Neural cell (in vitro differentiated cells): ENCODE results near the gene AXL. TPM values are rescaled to one million over a fixed set of nuclear protein-coding genes. Genes with fewer than 3 reads are reported as not detected.

Source experiments
- H2AFZ ChIP-seq: fragments of 200-600, 300-800 bp; sonication (generic), shearing (Covaris generic); 2 replicates; pipeline ENCODE4 v1.6.0; 2014; ENCODE audit warnings: low read depth, mild to moderate bottlenecking, antibody characterized with exemption, low read length, moderate library complexity
- H3F3A ChIP-seq: fragments of 200-600 bp; shearing (Covaris generic); 2 replicates; pipeline ENCODE4 v1.6.1; 2016; ENCODE audit warnings: mild to moderate bottlenecking, moderate library complexity, mixed read lengths, antibody characterized with exemption, low read length; ENCODE audit not compliant: insufficient read depth, poor library complexity, severe bottlenecking
- H3K27ac ChIP-seq: fragments of 200-600, 300-800 bp; sonication (generic), shearing (Covaris generic); 2 replicates; pipeline ENCODE4 v1.5.1; 2014; ENCODE audit warnings: mild to moderate bottlenecking, low read length, moderate library complexity
- H3K27me3 ChIP-seq: fragments of 300-800, 200-600 bp; sonication (generic), shearing (Covaris generic); 2 replicates; pipeline ENCODE4 v1.6.0; 2014; ENCODE audit warnings: mild to moderate bottlenecking, low read depth, low read length, moderate library complexity; ENCODE audit not compliant: insufficient read depth
- H3K36me3 ChIP-seq: fragments of 300-800, 200-600 bp; sonication (generic), shearing (Covaris generic); 2 replicates; pipeline ENCODE4 v1.5.1; 2014; ENCODE audit warnings: mild to moderate bottlenecking, antibody characterized with exemption, low read length, moderate library complexity; ENCODE audit not compliant: insufficient read depth
- H3K4me2 ChIP-seq: fragments of 300-800, 200-600 bp; sonication (generic), shearing (Covaris generic); 2 replicates; pipeline ENCODE4 v1.6.0; 2014; ENCODE audit warnings: mild to moderate bottlenecking, low read length
- H3K4me3 ChIP-seq: fragments of 300-800, 200-600 bp; sonication (generic), shearing (Covaris generic); 2 replicates; pipeline ENCODE4 v1.5.1; 2014; ENCODE audit warnings: mild to moderate bottlenecking, low read length, moderate library complexity
- H3K79me2 ChIP-seq: fragments of 200-600 bp; shearing (Covaris generic); replicated peaks from 2 replicates; pipeline ENCODE4 v1.6.0; 2014; ENCODE audit warnings: mild to moderate bottlenecking, low read length, moderate library complexity; ENCODE audit not compliant: insufficient read depth
- H3K9ac ChIP-seq: fragments of 300-800, 200-600 bp; sonication (generic), shearing (Covaris generic); 2 replicates; pipeline ENCODE4 v1.6.1; 2016; ENCODE audit warnings: mild to moderate bottlenecking, low read length, mixed read lengths
- H3K9me2 ChIP-seq: fragments of 200-600 bp; shearing (Covaris generic); 2 replicates; pipeline ENCODE4 v1.6.1; 2016; ENCODE audit warnings: mild to moderate bottlenecking, low read length, mixed read lengths; ENCODE audit not compliant: insufficient read depth
- H3K9me3 ChIP-seq: fragments of 200-600, 300-800 bp; sonication (generic), shearing (Covaris generic); 2 replicates; pipeline ENCODE4 v1.6.1; 2016; ENCODE audit warnings: mild to moderate bottlenecking, mixed run types, low read length, moderate library complexity, mixed read lengths
- H4K20me1 ChIP-seq: fragments of 200-600 bp; shearing (Covaris generic); 2 replicates; pipeline ENCODE4 v1.6.1; 2016; ENCODE audit warnings: mild to moderate bottlenecking, mixed run types; ENCODE audit not compliant: insufficient read depth
- CTCF ChIP-seq: fragments of 450-650 bp; IDR thresholded peaks from 2 replicates; pipeline ENCODE4 v1.5.1; 2014; ENCODE audit warnings: antibody characterized with exemption, mild to moderate bottlenecking, moderate library complexity; ENCODE audit not compliant: poor library complexity, severe bottlenecking
- EP300 ChIP-seq: fragments of 450-650 bp; conservative IDR thresholded peaks from 2 replicates; pipeline ENCODE4 v1.6.1; 2014; ENCODE audit warnings: antibody characterized with exemption, mild to moderate bottlenecking, moderate library complexity; ENCODE audit not compliant: poor library complexity, severe bottlenecking
- EZH2 ChIP-seq: fragments of 200-600, 300-800 bp; shearing (Covaris generic), sonication (generic); IDR thresholded peaks from 2 replicates; pipeline ENCODE4 v1.6.1; 2014; ENCODE audit warnings: antibody characterized with exemption, low read length, borderline replicate concordance, mild to moderate bottlenecking; ENCODE audit not compliant: insufficient read depth, poor library complexity, severe bottlenecking
- MXI1 ChIP-seq: fragments of 450-650 bp; conservative IDR thresholded peaks from 2 replicates; pipeline ENCODE4 v1.6.1; 2014; ENCODE audit warnings: antibody characterized with exemption, mild to moderate bottlenecking; ENCODE audit not compliant: poor library complexity, severe bottlenecking
- POLR2AphosphoS5 ChIP-seq: IDR thresholded peaks from 2 replicates; pipeline ENCODE4 v1.6.1; 2012
- RAD21 ChIP-seq: fragments of 450-650 bp; conservative IDR thresholded peaks from 2 replicates; pipeline ENCODE4 v1.6.1; 2014; ENCODE audit warnings: antibody characterized with exemption, mild to moderate bottlenecking, moderate library complexity
- SMC3 ChIP-seq: fragments of 450-650 bp; conservative IDR thresholded peaks from 2 replicates; pipeline ENCODE4 v1.6.1; 2014; ENCODE audit warnings: antibody characterized with exemption, mild to moderate bottlenecking, moderate library complexity; ENCODE audit not compliant: poor library complexity
- TAF1 ChIP-seq: IDR thresholded peaks from 2 replicates; pipeline ENCODE4 v1.6.1; 2012; ENCODE audit warnings: low read depth
- polyA plus RNA-seq: library from polyadenylated mRNA; depleted of rRNA; stranded (reverse); fragments of >200 nt; gene quantifications from 2 replicates; pipeline ENCODE4 v1.2.3, GENCODE V29; 2014
- TF ChIP-seq, protein P1 (sequence below): IDR thresholded peaks from 2 replicates; pipeline ENCODE4 v1.6.1; 2012; ENCODE audit warnings: borderline replicate concordance

The AXL gene
- polyA plus RNA-seq, 1 donor from 2014 or later, result 0.10 TPM

DNA sequence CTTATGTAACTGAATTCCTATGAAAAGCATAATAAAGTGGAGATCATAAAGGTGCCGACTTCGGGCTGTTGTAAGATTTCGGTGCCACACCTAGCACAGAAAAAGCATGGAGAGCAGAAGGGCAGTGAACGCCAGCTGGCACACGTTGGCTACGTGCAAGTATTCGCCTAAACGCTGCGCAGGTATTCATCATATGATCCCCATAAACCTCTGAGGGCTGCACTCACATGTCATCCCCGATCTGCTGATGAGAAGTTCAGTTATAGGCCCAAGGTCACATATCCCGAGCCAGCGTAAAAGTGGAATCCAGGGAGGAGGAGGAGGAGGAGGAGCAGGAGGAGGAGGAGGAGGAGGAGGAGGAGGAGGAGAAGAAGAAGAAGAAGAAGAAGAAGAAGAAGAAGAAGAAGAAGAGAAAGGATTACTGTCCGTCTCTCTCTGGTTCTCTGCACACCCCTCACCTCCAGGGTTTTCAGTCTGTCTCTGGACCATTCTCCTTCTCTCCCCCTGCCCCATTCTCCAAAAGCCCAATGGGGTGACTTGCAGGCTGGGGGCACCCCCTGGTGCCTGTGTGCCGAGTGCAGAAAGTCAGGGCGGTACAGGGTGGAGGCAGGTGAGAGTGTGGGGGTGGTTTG, 44.6 kb upstream of the AXL start:
- Histone ChIP-seq H3K9me2 (no peaks in the 10 kb centered on the region), H3K27ac (no peak overlapping the region), H3K79me2 (no peaks in the 10 kb centered on the region), H3K4me3 (no peak overlapping the region), H3K36me3 (no peaks in the 10 kb centered on the region), H3K4me2 (no peak overlapping the region), H3F3A (no peaks in the 10 kb centered on the region), H3K27me3 (no peaks in the 10 kb centered on the region), H3K9ac (no peak overlapping the region), H4K20me1 (no peaks in the 10 kb centered on the region), H3K9me3 (no peaks in the 10 kb centered on the region), H2AFZ (no peak overlapping the region)
- no peak for TF ChIP-seq RAD21
- TF ChIP-seq CTCF, result no peak
- TF ChIP-seq, protein P1, sequence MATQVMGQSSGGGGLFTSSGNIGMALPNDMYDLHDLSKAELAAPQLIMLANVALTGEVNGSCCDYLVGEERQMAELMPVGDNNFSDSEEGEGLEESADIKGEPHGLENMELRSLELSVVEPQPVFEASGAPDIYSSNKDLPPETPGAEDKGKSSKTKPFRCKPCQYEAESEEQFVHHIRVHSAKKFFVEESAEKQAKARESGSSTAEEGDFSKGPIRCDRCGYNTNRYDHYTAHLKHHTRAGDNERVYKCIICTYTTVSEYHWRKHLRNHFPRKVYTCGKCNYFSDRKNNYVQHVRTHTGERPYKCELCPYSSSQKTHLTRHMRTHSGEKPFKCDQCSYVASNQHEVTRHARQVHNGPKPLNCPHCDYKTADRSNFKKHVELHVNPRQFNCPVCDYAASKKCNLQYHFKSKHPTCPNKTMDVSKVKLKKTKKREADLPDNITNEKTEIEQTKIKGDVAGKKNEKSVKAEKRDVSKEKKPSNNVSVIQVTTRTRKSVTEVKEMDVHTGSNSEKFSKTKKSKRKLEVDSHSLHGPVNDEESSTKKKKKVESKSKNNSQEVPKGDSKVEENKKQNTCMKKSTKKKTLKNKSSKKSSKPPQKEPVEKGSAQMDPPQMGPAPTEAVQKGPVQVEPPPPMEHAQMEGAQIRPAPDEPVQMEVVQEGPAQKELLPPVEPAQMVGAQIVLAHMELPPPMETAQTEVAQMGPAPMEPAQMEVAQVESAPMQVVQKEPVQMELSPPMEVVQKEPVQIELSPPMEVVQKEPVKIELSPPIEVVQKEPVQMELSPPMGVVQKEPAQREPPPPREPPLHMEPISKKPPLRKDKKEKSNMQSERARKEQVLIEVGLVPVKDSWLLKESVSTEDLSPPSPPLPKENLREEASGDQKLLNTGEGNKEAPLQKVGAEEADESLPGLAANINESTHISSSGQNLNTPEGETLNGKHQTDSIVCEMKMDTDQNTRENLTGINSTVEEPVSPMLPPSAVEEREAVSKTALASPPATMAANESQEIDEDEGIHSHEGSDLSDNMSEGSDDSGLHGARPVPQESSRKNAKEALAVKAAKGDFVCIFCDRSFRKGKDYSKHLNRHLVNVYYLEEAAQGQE, result no peak
- TF ChIP-seq EP300, result no peak
- TF ChIP-seq POLR2AphosphoS5, result no peak
- no peak for TF ChIP-seq MXI1
- no peak for TF ChIP-seq TAF1
- TF ChIP-seq SMC3, result no peak
- no peak for TF ChIP-seq EZH2

- Histone ChIP-seq H3K27me3 (no peaks in the 10 kb centered on the region), H3K27ac (no peak overlapping the region), H3K9me2 (no peaks in the 10 kb centered on the region), H3F3A (no peaks in the 10 kb centered on the region), H3K79me2 (no peaks in the 10 kb centered on the region), H3K9me3 (no peaks in the 10 kb centered on the region), H2AFZ (no peak overlapping the region), H3K4me2 (no peak overlapping the region), H3K36me3 (no peaks in the 10 kb centered on the region), H4K20me1 (no peaks in the 10 kb centered on the region), H3K9ac (no peak overlapping the region), H3K4me3 (no peak overlapping the region)
- no peak for TF ChIP-seq CTCF
- no peak for TF ChIP-seq RAD21
- TF ChIP-seq POLR2AphosphoS5, result no peak
- no peak for TF ChIP-seq SMC3
- no peak for TF ChIP-seq MXI1
- TF ChIP-seq, protein P1, result no peak
- no peak for TF ChIP-seq TAF1
- TF ChIP-seq EZH2, result no peak
- no peak for TF ChIP-seq EP300
Observed at GRCh38 chr19:41175801-41176777, 42.9 kb upstream of the AXL start.
